GM13976 (cell line): ENCODE data around the gene FOXF1.
A peak's percentile ranks its signal among the peaks of the same experiment; 100 is the strongest.

Experiments used
- DNase-seq: peaks from one replicate; pipeline ENCODE4 v3.0.0; 2012; ENCODE audit warnings: low spot score
- in situ Hi-C: fragments of 300-500 bp; cut with MboI; formaldehyde crosslinking; loops from one replicate; pipeline ENCODE4 v1.12.0; 2022; ENCODE audit warnings: low sequenced_read_pairs, mixed read lengths, inconsistent platforms; ENCODE audit not compliant: unreplicated experiment
- TF ChIP-seq, protein P1 (sequence below): IDR thresholded peaks from 2 replicates; pipeline ENCODE4 v1.5.1; 2012; ENCODE audit warnings: borderline replicate concordance, mild to moderate bottlenecking; ENCODE audit not compliant: insufficient read depth; ENCODE audit errors: extremely low read depth, missing control alignments, control extremely low read depth

The FOXF1 gene

DNA sequence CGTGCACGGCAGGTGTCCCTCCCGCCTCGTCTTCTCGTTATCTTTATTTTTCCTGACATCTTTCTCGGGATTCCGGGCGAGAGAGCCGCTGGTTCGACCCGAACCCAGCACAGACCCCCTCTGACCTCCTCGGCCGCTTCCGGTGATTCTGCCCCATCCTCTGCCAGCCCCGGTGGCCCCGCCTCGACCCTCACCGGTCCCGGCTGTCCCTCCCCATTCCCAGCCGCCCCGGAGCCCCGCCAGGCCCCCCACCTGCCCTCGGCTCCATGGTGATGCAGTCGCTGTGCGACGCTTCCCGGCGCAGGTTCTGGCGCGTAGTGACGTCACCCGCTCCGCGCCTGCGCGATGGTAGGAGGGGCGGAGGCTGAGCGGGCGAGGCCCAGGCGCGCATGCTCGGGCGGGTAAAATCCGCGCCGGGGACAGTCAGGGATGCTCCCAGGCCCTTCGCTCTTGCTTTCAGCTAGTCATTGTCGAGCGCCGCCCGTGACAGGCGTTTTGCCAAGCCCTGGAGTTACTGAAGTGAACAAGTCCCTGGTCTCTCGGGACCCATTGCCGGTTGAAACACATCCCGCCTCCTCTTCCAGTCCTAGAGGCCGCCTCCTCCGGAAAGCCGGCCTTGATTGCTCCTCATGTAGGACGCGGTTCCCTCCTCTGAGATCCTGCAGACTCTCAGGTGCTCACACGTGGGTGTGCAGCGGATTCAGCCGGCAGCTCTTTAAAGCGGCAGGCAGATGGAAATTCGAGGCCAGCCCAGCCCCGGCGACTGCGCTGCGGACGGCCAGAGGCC lies 44.8 kb downstream of the FOXF1 start, which contains the start of gene MTHFSD:
MTHFSD (minus strand) TSS at position 319 of the 787 bp plus-strand sequence; CDS start at position 268, 51 bp downstream.
- in situ Hi-C loops, result loop anchor here (25.0 kb wide), 1 partner anchor 732 kb away; no protein-coding TSS in a partner anchor
- DNase-seq, result peak; percentile 99
- TF ChIP-seq, protein P1, sequence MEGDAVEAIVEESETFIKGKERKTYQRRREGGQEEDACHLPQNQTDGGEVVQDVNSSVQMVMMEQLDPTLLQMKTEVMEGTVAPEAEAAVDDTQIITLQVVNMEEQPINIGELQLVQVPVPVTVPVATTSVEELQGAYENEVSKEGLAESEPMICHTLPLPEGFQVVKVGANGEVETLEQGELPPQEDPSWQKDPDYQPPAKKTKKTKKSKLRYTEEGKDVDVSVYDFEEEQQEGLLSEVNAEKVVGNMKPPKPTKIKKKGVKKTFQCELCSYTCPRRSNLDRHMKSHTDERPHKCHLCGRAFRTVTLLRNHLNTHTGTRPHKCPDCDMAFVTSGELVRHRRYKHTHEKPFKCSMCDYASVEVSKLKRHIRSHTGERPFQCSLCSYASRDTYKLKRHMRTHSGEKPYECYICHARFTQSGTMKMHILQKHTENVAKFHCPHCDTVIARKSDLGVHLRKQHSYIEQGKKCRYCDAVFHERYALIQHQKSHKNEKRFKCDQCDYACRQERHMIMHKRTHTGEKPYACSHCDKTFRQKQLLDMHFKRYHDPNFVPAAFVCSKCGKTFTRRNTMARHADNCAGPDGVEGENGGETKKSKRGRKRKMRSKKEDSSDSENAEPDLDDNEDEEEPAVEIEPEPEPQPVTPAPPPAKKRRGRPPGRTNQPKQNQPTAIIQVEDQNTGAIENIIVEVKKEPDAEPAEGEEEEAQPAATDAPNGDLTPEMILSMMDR, result no peak

DNA sequence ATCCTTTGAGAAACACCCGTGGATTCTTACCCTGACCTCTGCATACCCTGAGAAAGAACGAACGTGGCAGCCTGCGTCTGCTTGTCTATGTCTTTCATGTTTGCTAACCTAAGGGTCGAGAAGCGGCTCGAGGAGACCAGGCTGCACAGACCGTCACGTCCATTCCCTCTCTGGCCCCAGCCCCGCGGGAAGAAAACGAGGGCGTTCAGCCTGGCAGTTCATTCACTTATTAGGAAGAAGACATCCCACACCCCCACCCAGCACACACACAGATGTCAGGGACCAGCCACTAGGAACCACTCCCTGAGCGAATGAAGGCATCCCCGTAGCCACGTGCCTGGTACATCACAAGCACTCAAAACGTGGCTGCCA lies 45.4 kb downstream of the FOXF1 start:
- in situ Hi-C loops, result loop anchor here (25.0 kb wide), 1 partner anchor 732 kb away; no protein-coding TSS in a partner anchor
- TF ChIP-seq, protein P1, result no peak
- no peak for DNase-seq

DNA sequence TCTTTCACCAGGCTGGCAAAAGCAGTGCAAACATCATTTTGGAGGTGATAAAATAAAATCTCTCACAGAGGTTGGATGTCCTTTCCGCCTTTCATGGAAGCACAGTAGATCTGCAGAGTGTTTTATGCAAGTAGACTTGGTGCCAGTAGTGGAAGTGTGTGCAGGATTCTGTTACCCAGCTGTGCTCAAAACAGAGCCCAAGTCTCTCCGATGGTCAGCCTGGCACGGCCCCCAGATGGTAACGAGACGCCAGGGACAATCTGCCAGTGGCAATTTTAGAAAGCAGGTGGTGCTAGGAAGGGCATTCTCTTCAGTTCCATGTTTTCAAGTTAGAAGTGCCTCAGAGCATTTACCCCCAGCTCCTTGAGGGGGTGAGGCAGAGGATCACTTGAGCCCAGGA lies 46.2 kb downstream of the FOXF1 start:
- in situ Hi-C loops, result loop anchor here (25.0 kb wide), 1 partner anchor 731 kb away; no protein-coding TSS in a partner anchor
- DNase-seq, result no peak

DNA sequence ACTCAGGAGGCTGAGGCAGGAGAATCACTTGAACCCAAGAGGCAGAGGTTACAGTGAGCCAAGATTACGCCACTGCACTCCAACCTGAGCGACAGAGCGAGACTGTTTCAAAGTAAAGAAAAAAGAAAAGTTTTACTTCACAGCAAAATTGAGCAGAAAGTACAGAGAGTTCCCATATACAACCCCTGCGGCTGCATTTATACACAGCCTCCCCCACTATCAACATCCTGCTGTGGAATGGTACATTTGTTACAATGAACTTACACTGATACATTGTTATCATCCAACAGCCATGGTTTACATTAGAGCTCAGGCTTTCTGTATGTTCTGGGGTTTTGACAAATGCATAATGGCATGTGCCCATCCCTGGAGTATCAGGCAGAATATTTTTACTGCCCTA lies 47.3 kb downstream of the FOXF1 start:
- TF ChIP-seq, protein P1, result no peak
- in situ Hi-C loops, result loop anchor here (25.0 kb wide), 1 partner anchor 730 kb away; no protein-coding TSS in a partner anchor
- DNase-seq, result no peak

More for the DNA sequence above, 46.2 kb downstream of the FOXF1 start:
- TF ChIP-seq, protein P1, result no peak

DNA sequence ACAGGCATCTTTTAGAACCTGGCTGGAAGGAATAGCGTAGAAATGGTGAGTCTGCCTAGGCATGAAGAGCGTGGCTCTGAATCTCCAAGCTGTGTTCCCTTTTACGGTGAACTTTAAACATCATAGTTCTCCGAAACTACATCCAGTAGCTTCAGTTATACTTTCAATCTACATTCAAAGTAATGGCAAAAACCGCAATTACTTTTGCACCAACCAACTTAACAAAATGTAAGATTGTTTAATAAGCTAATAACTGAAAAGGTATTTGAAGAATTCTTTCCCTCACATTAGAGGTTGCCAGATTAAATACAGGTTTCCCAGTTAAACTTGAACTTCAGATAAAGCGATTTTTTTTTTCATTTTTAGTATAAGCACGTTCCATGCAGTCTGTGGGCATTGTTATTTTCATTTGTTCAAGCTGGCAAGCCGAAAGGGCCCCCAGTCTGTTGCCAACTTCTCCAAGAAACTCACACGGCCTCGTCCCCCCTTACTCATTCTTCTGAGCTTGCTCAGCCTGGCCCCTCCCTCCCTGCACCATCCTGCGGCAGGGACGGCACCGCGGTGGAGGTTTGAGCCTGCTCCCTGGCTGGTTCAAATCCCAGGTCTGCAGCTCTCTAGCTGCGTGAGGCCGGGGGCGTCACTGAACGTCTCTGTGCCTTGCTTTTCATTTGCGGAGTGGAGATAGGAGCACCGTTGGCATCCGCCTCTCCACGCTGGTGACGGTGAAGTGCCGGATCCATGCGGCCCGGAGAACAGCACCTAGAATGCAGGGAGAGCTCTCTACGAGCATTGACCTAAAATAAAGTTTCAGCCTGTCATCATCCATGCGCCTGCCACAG lies 48.2 kb downstream of the FOXF1 start:
- DNase-seq, result no peak
- TF ChIP-seq, protein P1, result no peak
- in situ Hi-C loops, result loop anchor here (25.0 kb wide), 1 partner anchor 729 kb away; no protein-coding TSS in a partner anchor

DNA sequence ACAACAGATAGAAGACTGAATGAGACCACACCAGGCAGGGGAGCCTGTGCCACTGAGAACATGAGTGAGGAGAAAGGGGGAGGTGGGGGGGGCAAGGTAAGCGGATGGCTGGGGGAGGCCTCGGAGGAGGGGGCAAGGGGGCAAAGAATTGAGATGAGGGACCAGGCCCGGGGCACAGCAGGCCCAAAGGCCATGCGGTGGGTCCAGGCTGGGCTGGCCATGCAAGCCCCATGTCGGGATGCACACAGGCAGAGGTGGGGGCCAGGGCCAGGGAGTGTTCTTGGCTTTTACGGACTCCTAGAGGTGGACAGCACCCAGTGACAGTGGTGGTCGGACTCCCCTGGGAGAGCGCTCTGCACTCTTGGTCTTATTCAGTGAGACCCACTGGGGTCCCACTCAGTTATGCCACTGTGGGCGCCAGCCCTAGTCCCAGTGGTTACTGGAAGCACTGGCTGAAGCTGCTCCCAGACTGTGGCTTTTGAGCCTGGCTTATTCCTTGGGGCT lies 49.5 kb downstream of the FOXF1 start:
- TF ChIP-seq, protein P1, result no peak
- in situ Hi-C loops, result loop anchor here (10.0 to 25.0 kb wide), 2 partner anchors 495 to 727 kb away; no protein-coding TSS in a partner anchor
- no peak for DNase-seq
